GM18499 (cell line): ENCODE measurements around the gene BRSK1.

ENCODE experiments used
- ATAC-seq: cut with Tn5 transposase; IDR thresholded peaks from one replicate; pipeline ENCODE4 v1.9.1; 2021; ENCODE audit warnings: moderate number of reproducible peaks; ENCODE audit not compliant: insufficient read depth, unreplicated experiment

Gene BRSK1

DNA sequence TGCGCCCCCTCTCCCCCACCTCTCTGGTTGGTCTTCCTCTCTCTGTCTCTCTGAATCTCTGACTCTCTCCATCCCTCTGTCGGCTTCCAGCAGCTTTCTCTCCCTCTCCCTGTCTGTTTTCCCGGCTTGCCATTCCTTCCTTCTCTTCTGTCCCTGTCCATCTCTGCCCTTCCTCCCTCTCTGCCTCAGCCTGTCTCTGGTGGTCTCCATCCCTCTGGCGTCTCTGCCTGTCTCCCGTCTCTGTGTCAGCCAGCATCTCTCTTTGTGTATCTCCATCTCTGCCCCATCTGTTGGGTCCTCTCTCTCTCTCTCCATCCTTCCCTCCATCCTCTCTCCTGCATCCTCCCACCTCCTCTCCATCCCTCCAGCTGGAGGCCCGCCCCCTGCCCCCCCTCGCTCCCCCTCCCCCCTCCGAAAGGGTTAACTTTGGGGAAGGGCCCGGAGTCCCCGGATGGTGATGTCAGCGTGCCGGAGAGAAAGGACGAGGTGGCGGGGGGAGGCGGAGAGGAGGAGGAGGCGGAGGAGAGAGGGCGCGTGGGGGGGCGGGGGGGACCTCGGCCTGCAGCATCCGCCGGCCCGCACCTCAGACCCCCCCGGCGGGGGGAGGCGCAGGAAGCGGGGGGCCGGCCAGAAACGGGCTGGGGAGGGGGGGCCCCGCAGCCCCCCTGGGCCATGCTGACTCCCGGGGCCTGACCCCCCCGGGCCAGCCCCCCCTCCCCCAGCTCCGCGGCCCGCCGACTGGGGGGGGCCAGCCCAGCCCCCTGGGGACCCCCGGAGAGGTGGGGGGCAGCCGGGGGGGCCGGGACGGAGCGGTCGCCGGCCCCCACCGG is at the start of gene BRSK1:
Gene BRSK1 (plus strand): TSS at position 450 of the 830 bp plus-strand sequence. CDS start 446 bp downstream, outside the sequence.
- no peak for ATAC-seq

DNA sequence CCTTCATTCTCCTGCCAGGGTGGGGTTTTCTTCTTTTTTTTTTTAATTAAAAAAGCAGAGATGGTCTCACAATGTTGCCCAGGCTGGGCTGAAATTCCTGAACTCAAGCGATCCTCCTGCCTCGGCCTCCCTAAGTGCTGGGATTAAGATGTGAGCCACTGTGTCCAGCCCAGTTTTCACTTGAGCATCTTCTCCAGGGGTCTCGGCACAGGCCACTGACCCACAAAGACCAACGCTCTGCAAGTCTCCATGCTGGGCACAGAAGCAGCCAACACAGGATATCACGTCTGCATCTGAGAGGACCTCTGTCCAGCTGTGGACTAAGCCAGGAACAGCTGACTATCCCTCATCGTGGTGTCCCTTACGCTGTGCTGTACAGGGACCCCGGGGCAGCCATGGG is 45.8 kb upstream of the BRSK1 start:
- ATAC-seq: no peak

DNA sequence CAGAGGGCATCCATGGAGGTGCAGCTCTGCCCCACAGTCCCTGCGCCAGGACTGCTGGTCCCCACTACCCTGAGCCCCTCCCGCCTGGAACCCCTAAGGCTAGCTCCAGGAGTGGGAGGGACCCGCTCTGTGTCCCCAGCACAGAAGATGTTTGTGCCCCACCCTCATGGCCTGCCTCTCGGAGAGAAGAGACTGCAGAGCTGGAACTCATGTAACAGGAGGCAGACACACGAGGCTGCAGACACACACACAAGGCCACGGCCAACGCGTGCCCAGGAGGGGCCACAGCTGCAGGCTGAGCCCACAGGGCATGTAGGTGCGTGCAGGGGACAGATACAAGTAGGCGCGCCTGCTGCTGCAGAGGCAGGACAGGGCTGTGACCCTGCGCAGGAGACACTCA is 44.8 kb upstream of the BRSK1 start:
- ATAC-seq: no peak

DNA sequence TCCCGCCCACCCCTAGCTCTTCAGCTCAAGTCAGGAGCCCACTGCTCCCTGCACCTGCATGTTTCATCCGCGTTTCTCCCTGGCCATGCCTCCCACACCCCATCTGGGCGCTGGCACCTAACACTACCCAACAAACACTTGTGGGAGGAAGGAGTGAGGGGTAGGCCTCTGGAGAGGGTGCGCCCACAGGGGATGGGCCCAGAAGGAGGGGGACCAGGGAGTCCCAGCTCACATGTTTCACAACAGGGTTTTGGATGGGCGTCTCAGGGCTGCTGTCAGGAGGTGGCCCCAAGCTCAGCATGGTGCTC is 43.1 kb upstream of the BRSK1 start:
- no peak for ATAC-seq

DNA sequence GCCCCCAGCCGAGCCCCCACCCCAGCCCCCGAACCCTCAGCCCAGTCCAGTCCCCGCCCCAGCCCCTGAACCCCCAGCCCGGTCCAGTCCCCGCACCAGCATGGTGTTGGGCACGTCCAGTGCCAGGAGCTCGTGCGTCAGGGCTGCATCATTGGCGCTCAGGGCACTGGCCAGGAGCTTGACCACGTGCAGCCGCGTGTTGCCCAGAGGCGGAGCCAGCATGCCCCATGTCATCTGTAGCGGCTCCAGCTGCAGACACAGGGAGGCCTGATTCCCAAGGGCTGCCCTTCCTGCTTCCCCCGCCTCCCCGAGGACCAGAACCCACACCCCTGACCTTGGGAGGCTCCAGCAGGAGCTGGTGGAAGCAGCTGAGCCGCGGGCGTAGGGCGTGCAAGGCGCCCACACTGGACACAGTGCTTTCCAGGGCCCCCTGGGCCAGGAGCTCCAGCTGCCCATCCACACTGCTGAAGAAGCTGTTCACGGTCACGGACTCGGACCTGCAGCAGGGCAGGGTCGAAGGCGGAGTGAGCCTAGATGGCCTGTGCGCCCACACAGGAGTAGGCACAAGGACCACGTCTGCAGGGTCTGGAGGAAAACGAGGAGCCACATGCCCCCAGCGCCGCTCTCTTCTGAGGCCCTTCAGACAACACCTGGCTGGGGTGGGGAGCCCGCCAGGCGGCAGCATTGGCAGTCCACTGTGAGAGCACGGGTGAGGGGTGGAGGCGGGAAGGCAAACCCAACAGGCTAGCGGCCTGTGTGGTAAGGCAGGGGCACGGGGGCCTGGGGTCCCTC is 42.5 kb upstream of the BRSK1 start:
- ATAC-seq: no peak

DNA sequence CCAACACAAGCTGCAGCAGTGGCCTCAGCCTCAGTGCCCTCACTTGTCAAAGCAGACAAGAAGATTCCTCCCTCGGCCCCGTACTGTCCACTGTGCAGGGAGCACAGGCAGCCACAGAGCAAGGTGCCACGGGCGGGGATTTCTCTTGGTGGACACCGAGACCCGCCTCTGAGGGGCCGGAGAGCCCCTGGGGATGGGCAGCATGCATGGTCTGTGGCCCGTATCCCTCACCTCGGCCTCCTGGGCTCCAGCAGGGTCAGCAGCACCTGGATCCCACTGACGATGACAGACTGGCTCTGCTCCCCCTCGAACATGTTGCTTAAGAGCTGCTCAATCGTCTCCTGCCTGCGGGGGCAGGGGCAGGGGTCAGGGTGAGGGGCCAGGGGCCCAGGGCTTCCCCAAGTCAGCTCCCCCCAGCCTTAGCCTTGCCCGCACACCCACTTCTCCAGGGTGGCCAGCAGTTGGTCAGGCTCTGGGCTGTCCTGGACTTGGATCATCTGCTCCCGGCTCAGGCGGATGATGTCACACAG is 41.8 kb upstream of the BRSK1 start:
- no peak for ATAC-seq

DNA sequence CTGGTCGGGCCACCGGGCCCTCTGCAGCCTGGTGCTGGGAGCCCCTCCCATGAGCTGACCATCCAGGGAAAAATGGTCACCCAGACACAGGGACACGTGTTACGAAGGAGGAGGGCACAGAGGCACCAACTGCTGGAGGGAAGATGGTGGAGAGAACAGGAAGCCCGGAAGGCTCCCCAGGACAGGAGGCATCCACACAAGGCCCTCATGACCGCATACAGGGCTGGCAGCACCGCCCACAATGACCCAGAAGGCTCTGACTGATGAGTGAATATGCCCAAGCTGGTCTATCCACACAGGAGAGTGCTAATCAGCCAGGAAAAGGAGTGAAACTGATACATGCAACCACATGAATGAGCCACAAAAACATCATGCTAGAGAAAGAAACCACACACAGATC is 41.3 kb upstream of the BRSK1 start:
- no peak for ATAC-seq

DNA sequence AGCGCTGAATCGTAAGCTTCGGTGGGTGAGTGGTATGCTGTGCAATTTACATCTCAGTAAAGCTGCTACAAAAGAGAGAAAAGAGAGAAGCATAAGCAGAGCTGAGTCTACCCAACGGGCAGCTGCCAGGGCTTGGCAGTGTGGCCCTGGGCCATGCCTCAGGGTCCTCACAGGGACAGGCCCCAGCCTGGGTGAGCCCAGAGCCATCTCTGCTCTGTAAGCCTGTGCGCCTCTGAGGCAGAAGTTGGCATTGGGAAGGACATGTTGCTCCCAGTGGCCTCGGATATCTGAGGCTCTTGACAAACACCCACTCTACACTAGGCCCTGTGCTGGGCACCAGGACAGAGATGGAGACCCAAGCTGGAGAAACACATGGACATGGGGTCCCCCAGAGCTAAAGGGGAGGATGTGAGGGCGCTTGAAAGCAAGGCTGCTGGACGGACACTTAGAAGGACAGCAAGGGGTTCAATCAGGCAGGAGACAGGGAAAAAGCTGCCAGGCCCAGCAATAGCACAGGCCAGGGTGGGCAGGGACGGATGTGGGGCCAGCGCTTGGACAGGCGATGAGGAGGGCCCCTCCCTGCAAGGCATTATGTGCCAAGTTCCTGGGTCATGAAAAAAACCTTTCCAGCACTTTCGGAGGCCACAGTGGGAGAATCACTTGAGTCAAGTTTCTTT is 39.7 kb upstream of the BRSK1 start:
- no peak for ATAC-seq

DNA sequence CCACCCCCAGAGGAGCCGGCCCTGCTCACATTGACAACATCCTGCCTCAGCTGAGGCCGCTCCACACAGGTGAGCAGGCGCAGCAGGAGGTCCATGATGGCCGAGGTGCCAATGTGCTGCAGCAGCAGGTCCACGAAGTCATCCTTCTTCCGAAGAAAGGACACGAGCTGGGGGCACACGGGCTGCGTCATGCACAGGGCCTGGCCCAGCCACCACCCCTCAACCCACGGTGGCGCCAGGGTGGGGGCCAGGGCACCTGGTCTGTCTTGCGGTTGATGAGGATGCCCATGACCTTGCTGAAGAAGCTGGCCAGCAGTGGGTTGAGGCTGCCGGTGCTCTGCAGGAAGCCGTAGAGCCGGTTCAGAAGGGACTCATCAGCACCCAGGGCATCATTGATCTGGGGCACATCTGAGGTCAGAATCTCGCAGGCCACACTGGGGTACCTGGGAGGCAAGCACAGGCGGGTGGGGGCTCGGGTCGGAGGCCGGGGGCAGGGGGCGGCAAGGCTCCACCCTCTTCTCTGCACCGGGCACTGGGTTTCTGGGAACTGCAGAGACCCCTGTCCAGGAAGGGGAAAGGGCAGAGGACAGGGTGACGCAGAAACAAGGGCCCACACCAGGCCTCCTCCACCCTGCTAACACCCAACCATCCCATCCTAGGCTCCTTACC is 38.4 kb upstream of the BRSK1 start:
- no peak for ATAC-seq

DNA sequence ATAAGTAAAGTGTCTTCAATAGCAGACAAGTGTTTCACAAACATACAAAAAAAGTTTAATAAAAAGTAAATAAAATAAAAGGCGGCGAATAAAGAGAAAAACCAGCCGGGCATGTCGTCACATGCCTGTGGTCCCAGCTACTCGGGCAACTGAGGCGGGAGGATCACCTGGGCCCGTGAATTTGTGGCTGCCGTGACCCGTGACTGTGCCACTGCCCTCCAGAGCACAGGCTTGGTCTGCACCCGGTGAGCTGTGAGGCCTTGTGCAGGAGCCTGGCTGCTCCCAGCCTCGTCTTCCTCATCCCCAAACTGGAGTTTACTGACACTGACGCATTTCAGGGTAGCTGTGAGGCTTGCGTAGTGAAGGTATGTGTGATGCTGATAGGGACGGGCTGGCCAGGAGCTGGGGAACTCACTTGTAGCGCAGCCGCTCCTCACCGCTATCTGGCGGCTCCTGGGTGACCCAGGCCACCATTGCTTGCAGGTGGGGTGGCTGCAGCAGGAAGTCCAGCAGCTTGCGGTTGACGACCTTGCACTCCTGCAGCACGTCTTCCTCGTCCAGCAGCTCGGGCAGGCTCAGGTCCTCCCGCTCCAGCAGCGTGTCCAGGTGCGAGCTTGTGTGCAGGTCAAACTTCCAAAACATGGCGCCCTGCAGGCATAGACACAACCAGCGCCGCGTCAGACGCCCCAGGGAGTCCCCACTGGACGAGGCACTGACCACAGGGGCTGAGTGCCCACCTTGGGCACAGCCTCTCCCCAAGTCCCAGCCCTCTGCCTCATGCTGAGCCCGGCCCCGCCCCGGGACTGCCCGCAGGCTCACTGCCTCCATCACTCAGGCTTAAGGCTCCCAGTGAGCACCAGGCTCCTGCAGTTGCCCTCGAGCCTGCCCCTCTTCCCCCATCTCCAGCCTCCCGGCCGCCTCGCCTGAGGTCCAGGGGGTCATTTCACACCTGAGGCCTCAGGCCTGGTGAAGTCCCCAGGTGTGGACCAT is 37.0 kb upstream of the BRSK1 start:
- ATAC-seq: no peak

DNA sequence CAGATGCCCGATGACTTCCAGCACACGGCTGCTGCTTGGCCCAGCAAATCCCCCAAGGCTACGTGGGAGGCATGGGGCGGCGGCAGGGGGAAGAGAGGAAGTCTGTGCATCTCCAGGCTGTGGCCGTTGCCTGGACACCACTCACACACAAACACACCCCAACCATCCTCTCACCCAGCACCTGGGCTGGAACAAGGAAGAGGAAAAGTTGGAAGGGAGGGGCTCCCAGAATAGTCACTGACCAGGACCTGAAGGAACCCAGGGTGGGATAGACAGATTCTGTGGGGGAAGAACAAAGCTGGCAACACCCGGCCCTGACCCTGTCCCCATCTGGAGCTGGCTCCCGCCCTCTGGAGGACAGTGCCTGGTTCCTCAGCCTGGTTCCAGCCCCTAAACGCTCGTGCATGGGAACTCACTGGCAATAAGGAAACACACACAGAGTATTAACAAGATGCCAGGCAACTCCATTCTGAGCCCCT is 36.1 kb upstream of the BRSK1 start:
- ATAC-seq: no peak

DNA sequence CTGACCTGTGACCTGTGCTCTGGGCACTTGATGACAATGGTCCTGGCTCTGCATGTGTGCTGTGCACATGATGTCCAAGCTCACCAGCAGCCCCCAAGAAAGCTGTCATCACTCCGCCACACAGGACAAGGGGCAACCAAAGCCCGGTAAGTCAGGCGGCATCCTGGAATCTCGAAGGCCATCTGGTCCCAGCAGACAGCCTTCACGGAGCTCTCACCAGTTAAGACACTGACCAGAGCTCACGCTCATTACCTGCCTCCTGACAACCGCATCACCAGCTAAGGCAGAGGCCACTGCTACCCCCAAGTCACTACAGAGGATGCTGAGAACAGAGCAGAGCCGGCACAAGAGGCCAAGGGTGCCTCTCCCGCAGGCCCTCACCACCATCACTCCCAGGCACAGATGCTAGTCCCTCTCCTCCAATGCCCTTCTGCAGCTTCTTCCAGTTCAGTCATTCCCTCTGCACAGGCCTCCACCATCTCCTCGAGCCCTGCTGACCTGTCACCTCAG is 35.6 kb upstream of the BRSK1 start:
- ATAC-seq: no peak

DNA sequence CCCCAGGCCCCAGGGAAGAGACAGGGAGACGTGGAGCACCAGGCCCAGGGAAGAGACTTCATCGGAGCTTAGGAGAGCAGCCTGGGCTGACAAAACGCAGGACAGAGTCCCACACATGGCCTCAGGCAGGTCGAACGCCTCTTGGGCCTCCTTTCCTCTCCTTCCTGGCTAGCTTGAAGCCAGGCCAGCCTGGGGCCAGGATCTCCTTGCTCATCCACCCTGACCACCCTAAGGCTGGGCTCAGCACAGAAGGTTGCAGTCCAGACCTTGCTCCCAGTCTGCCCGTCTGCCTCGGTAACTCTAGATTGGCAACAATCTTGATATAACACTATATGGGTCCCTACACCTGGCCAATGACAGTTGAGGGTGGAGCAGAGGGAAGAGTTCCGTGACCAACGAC is 35.1 kb upstream of the BRSK1 start:
- no peak for ATAC-seq

DNA sequence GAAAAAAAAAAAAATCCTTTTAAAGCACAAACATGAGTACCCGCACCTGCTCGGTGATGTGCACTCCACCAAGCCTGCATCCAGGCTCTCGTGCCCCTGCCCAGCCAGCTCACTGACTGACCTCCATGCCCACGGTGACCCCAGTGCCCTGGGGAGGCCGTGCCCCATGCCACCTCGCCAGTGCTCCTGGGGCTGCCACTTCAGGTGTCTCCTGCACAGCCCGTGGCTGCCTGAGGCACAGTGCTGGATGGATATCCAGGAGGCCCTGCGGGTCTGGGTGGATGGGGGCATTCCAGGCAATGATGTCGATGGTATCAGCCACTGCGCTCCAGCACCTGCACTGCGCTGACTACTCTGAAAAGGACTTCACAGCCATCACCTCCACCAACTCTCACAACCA is 34.0 kb upstream of the BRSK1 start:
- no peak for ATAC-seq

DNA sequence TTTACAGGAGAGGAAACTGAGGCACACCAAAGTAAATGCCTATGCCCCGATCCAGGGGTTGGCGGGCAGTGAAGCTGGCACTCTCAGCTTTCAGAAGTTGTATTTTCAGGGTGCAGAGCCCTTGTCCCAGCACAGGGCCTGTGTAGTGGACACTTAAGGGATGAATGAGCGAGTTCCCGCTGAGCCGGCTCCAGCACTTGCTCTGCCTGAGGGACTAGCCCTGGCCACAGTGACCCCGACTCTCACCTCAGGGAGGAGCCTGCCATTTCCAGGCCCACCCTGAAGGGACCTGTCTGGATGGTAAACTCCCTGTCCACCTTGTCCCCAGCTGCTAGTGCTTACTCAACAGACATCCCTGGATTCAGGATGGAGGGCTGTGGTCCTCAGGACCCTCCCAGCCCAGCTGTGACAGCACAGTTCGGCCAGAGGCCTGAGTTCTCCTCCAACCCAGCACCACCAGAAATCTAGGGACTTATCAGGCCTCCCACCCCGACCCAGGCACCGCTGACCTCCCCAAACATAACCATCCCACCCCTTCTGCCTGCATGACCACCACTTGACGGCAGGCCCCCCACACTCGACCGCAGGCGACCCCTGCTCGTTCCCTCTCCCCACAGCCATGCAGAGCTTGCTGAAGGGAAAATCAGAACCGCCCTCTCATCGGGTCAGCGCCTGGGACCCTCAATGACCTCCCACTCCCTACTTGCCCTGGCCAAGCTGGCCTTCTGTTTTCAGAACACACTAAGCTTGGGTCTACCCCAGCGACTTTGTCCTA is 33.3 kb upstream of the BRSK1 start:
- ATAC-seq: no peak

DNA sequence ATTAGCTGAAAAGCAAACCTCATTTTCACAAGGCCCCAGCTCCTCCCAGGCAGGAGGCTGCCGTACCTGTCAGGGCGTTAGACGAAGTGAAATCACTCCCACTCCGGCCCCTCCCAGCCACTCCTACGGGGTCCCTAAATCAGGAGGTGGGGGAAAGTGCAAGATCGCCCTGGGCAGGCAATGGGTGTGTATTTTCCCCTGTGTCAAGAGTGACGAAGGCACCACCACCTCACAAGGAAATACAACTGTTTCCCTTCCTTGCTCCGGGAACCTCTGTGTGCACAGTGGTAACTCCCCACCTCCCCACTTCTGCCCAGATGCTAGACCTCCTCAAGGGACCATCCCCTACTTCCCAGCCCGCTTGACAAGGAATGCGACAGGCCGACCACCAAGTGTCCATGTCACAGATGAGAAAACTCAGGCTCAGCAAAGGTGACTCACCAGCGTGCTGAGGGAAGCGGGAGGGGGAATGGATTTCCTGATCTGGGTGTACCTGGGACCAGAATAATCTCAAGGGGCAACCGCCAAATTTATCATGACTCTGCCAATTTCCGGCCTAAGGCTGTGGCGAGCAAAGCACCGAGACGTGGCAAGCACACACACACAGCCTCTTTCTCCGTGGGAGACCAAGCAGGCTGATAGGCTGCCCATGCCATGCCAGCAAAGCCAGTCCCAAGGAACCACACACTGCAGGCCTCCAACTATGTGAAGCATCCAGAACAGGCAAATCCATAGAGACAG is 32.3 kb upstream of the BRSK1 start:
- ATAC-seq: no peak
